K562 (cell line): ENCODE data around the gene PNMA8C. TPM values are rescaled to one million over a fixed set of nuclear protein-coding genes. Genes with fewer than 3 reads are reported as not detected.

Source experiments
- ATAC-seq: fragments of 200-7000 bp; cut with Tn5 transposase; 3 replicates; pipeline ENCODE4 v1.9.1; 2020; ENCODE audit warnings: moderate library complexity
- BruUV-seq: library from RNA; stranded (reverse); fragments of 400-500 nt; replicated peaks from 2 replicates; lab custom pipeline; 2021; lab: Mats Ljungman, UMichigan
- CTCF ChIA-PET: fragments of 300-600 bp; formaldehyde crosslinking; extraction: SDS; loops from one replicate; lab custom pipeline; 2021; ENCODE audit warnings: low intra/inter-chr PET ratio; lab: Yijun Ruan, JAX
- POLR2A ChIA-PET: fragments of 300-600, 350-650 bp; sonication (Branson Sonifier 250); formaldehyde crosslinking; extraction: SDS; loops from one replicate; lab custom pipeline; 2021; ENCODE audit warnings: antibody characterized with exemption, inconsistent platforms; lab: Yijun Ruan, JAX
- DNase-seq, 4 experiments: peaks; one replicate each; pipeline versions ENCODE4 v3.0.0 to v3.0.0-alpha.2; 2011 to 2018; ENCODE audit warnings: low spot score in 3 of 4, mixed read lengths in 3 of 4; ENCODE audit errors: extremely low read depth in 1 of 4
- FAIRE-seq: peaks from 2 replicates; lab custom pipeline; 2011; peaks lifted over from hg19 to GRCh38; lab: Jason Lieb, UNC
- H2AFZ ChIP-seq: 2 replicates; pipeline ENCODE4 v1.6.0; 2011; ENCODE audit warnings: low read depth, low read length, control low read depth, inconsistent platforms
- H3K27ac ChIP-seq: fragments of 200-600 bp; 3 replicates; pipeline ENCODE4 v1.8.0; 2011; ENCODE audit warnings: low read depth, mild to moderate bottlenecking, control low read depth, inconsistent platforms, low read length, moderate library complexity, mixed read lengths; ENCODE audit errors: extremely low read depth
- H3K27me3 ChIP-seq, 2 experiments: fragments of 300-600 bp in 1 of 2; 2 replicates in 1 of 2; 3 replicates in 1 of 2; pipeline versions ENCODE4 v1.6.0 to v1.8.0; 2011; ENCODE audit warnings: inconsistent platforms in 2 of 2, low read length in 2 of 2, mild to moderate bottlenecking in 1 of 2, mixed read lengths in 1 of 2, moderate library complexity in 1 of 2; ENCODE audit not compliant: control insufficient read depth in 2 of 2, insufficient read depth in 2 of 2
- H3K36me3 ChIP-seq: fragments of 300-600 bp; 3 replicates; pipeline ENCODE4 v1.8.0; 2011; ENCODE audit warnings: mild to moderate bottlenecking, low read length, inconsistent platforms; ENCODE audit not compliant: control insufficient read depth, insufficient read depth
- H3K4me1 ChIP-seq, 2 experiments: fragments of 200-600 bp in 1 of 2; replicated peaks in 1 of 2; 2 replicates in 1 of 2; 3 replicates in 1 of 2; pipeline versions ENCODE4 v1.5.1 to v1.8.0; 2011; ENCODE audit warnings: inconsistent platforms in 2 of 2, low read length in 2 of 2, mild to moderate bottlenecking in 1 of 2, mixed read lengths in 1 of 2, moderate library complexity in 1 of 2; ENCODE audit not compliant: control insufficient read depth in 2 of 2, insufficient read depth in 2 of 2
- H3K4me2 ChIP-seq: 2 replicates; pipeline ENCODE4 v1.6.1; 2011; ENCODE audit warnings: low read length, control low read depth, inconsistent platforms, mixed read lengths; ENCODE audit not compliant: insufficient read depth
- H3K4me3 ChIP-seq: fragments of 200-600 bp; sonication (generic), shearing (Covaris generic); 2 replicates; pipeline ENCODE4 v1.5.1; 2016; ENCODE audit warnings: control low read depth, inconsistent platforms
- H3K79me2 ChIP-seq: fragments of 200-600 bp; 3 replicates; pipeline ENCODE4 v1.8.0; 2011; ENCODE audit warnings: low read length, inconsistent platforms; ENCODE audit not compliant: control insufficient read depth, insufficient read depth
- H3K9ac ChIP-seq, 2 experiments: 2 replicates each; pipeline versions ENCODE4 v1.6.0 to v1.6.1; 2011; ENCODE audit warnings: low read depth in 2 of 2, low read length in 2 of 2, control low read depth in 1 of 2, inconsistent platforms in 1 of 2, mild to moderate bottlenecking in 1 of 2, mixed read lengths in 1 of 2; ENCODE audit not compliant: insufficient read depth in 1 of 2
- H3K9me1 ChIP-seq: one replicate; pipeline ENCODE4 v1.6.0; 2011; ENCODE audit warnings: inconsistent platforms, mild to moderate bottlenecking, low read length, moderate library complexity; ENCODE audit not compliant: control insufficient read depth, insufficient read depth
- H3K9me3 ChIP-seq: replicated peaks from 2 replicates; pipeline ENCODE4 v1.5.1; 2011; ENCODE audit warnings: low read depth, low read length, inconsistent platforms; ENCODE audit not compliant: control insufficient read depth, insufficient read depth
- H4K20me1 ChIP-seq: replicated peaks from 2 replicates; pipeline ENCODE4 v1.6.1; 2011; ENCODE audit warnings: low read length, inconsistent platforms, mixed read lengths; ENCODE audit not compliant: control insufficient read depth, insufficient read depth
- CAMTA2 ChIP-seq: fragments of 250-450 bp; sonication (Bioruptor Pico); conservative IDR thresholded peaks from 2 replicates; pipeline ENCODE4 v1.5.1; 2022
- ESRRB ChIP-seq: fragments of 250-450 bp; sonication (Bioruptor Pico); IDR thresholded peaks from 2 replicates; pipeline ENCODE4 v1.5.0; 2020; ENCODE audit warnings: mild to moderate bottlenecking, moderate library complexity, borderline replicate concordance
- ETV1 ChIP-seq: fragments of 450-650 bp; conservative IDR thresholded peaks from 2 replicates; pipeline ENCODE4 v1.6.1; 2016; ENCODE audit warnings: missing genetic modification characterization, control low read depth, low read depth, missing compliant biosample characterization
- WGBS: fragments of 100-300 bp; shearing (Covaris generic); methylation state at CpG from one replicate; pipeline ENCODE4 v1.1.6; 2016; ENCODE audit warnings: low coverage, mixed read lengths; ENCODE audit not compliant: insufficient coverage; ENCODE audit errors: missing lambda C conversion rate; 5-methylcytosine and 5-hydroxymethylcytosine counted together
- in situ Hi-C: fragments of 300-500 bp; cut with MboI; formaldehyde crosslinking; loops from 4 replicates; pipeline ENCODE4 v1.15.0; 2018; ENCODE audit warnings: inconsistent platforms, mixed read lengths
- intact Hi-C: fragments of 100-400 bp; cut with micrococcal nuclease; formaldehyde crosslinking; loops from 2 replicates; pipeline ENCODE4 v1.14.2; 2022
- polyA plus RNA-seq, 8 experiments: library from polyadenylated mRNA; depleted of rRNA in 4 of 8; stranded (reverse) in 5 of 8; unstranded in 3 of 8; fragments of >200 nt; fragmentation: Nextera tagmentation in 2 of 8; fragmentation: Illumina TruSeq in 1 of 8; extraction: Ambion mirVana in 2 of 8; extraction: Trizol in 1 of 8; gene quantifications; 2 replicates each; pipeline versions ENCODE4 v1.2.1 to v1.2.3, GENCODE V29; 2011 to 2014; ENCODE audit warnings: inconsistent platforms in 1 of 8, missing spikeins in 1 of 8
- total RNA-seq, 7 experiments: library from RNA; depleted of rRNA in 6 of 7; stranded (reverse); fragments of >200 nt in 6 of 7; fragmentation: Illumina TruSeq in 2 of 7; extraction: Trizol in 2 of 7; gene quantifications; 2 replicates each; pipeline versions ENCODE4 v1.2.1 to v1.2.3, GENCODE V29; 2011 to 2021; ENCODE audit warnings: low replicate concordance in 1 of 7
- TF ChIP-seq, protein P1 (sequence below), 2 experiments: fragments of 450-650 bp in 1 of 2; sonication (generic) in 1 of 2; formaldehyde crosslinking in 1 of 2; IDR thresholded peaks in 1 of 2; conservative IDR thresholded peaks in 1 of 2; 2 replicates each; pipeline versions ENCODE4 v1.6.1 to v1.8.1; 2016 to 2023; ENCODE audit warnings: mild to moderate bottlenecking in 2 of 2, moderate library complexity in 2 of 2, inconsistent platforms in 1 of 2, missing genetic modification reagents in 1 of 2
- TF ChIP-seq, protein P2 (sequence below): fragments of 450-650 bp; IDR thresholded peaks from 2 replicates; pipeline ENCODE4 v1.7.1; 2018; ENCODE audit warnings: mild to moderate bottlenecking, low read depth; ENCODE audit not compliant: partially characterized antibody

PNMA8C gene
- total and polyA plus RNA-seq, 9 of the 15 experiments (the other 6 are each of a cell fraction or from before 2014, with no cell fraction given), result 0.04 to 0.05 (median 0.05) TPM; not detected in 6

DNA sequence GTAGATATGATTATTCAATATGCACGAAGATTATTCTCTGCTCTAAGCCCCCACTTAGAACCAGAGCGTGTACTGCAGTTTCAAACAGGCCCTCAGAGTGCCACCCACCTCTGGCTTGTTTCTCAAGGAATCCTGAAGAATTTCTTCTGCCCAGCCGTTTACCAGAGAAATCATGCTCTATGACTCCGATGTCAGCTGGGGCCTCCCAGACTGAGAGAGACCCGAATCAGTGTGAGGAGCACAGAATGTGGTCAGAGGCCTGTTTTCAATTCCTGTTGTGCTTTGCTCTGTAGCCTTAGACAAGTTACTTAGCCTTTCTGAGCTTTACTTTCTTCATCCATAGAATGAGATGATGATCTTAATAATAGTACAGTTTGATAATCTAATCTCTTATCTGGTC lies 5.5 kb downstream of the PNMA8C start:
- no peak overlapping the region for H3K4me2 ChIP-seq
- no peak overlapping the region for H3K9ac ChIP-seq
- no peak overlapping the region for H3K4me3 ChIP-seq
- 10% methylated on average over 5 of the region's 5 CpGs for WGBS
- FAIRE-seq, result no peak
- no peaks in the 10 kb centered on the region for H3K9me1 ChIP-seq
- peaks cover 18 to 25% of the 10 kb centered on the region in 2 experiments for H3K27me3 ChIP-seq
- ChIA-PET POLR2A (no interaction called here), CTCF (interaction anchor here (0.9 kb wide), 1 partner anchor 90 kb away, joined by 4 read pairs; no protein-coding TSS in a partner anchor)
- no TSS peak for BruUV-seq
- no peak overlapping the region for H2AFZ ChIP-seq
- H3K4me1 ChIP-seq, result peaks cover 2 to 11% of the 10 kb centered on the region in 2 experiments; a peak in 2 of 5 replicates
- DNase-seq, result no peak
- intact Hi-C loops (no loop called here), in situ Hi-C loops (no loop called here)
- H3K79me2 ChIP-seq, result no peaks in the 10 kb centered on the region
- H3K9me3 ChIP-seq, result no peaks in the 10 kb centered on the region
- no peaks in the 10 kb centered on the region for H3K36me3 ChIP-seq
- H3K27ac ChIP-seq, result no peak overlapping the region
- H4K20me1 ChIP-seq, result no peaks in the 10 kb centered on the region; the same call in 1 of the 2 replicates
- TF ChIP-seq ETV1 (tag) (no peak), CAMTA2 (no peak), ESRRB (no peak)
- TF ChIP-seq, protein P1, sequence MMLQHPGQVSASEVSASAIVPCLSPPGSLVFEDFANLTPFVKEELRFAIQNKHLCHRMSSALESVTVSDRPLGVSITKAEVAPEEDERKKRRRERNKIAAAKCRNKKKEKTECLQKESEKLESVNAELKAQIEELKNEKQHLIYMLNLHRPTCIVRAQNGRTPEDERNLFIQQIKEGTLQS (IDR thresholded peaks at IDR 0.05), result no peak
- TF ChIP-seq, protein P1 (CRISPR knock-in tag; conservative IDR thresholded peaks at IDR 0.05), result no peak
- TF ChIP-seq, protein P2, sequence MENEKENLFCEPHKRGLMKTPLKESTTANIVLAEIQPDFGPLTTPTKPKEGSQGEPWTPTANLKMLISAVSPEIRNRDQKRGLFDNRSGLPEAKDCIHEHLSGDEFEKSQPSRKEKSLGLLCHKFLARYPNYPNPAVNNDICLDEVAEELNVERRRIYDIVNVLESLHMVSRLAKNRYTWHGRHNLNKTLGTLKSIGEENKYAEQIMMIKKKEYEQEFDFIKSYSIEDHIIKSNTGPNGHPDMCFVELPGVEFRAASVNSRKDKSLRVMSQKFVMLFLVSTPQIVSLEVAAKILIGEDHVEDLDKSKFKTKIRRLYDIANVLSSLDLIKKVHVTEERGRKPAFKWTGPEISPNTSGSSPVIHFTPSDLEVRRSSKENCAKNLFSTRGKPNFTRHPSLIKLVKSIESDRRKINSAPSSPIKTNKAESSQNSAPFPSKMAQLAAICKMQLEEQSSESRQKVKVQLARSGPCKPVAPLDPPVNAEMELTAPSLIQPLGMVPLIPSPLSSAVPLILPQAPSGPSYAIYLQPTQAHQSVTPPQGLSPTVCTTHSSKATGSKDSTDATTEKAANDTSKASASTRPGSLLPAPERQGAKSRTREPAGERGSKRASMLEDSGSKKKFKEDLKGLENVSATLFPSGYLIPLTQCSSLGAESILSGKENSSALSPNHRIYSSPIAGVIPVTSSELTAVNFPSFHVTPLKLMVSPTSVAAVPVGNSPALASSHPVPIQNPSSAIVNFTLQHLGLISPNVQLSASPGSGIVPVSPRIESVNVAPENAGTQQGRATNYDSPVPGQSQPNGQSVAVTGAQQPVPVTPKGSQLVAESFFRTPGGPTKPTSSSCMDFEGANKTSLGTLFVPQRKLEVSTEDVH, result no peak
- ATAC-seq, result no peak
